Lower leg skin (tissue), 4 donors: ENCODE measurements around the gene JMJD7. TPM values are rescaled to one million over a fixed set of nuclear protein-coding genes. Genes with fewer than 3 reads are reported as not detected.

Experiments used
- DNase-seq, 2 donors: peaks; one replicate each; pipeline ENCODE4 v3.0.0-alpha.2; 2019; ENCODE audit warnings: low spot score in 2 of 2
- H3K4me3 ChIP-seq: fragments of 200-600 bp; sonication (generic); 2 replicates; pipeline ENCODE4 v1.5.1; 2017; ENCODE audit warnings: mild to moderate bottlenecking, low read depth; ENCODE audit not compliant: poor library complexity, severe bottlenecking
- POLR2A ChIP-seq, 2 donors: fragments of 450-650 bp; IDR thresholded peaks; one replicate each; pipeline ENCODE4 v1.6.1; 2016 to 2017; ENCODE audit warnings: antibody characterized with exemption in 2 of 2, mild to moderate bottlenecking in 1 of 2, moderate library complexity in 1 of 2
- WGBS, 2 donors: methylation state at CpG; one replicate each; pipeline ENCODE4 v1.1.5; 2018; 5-methylcytosine and 5-hydroxymethylcytosine counted together
- intact Hi-C: fragments of 100-400 bp; cut with DNase I; formaldehyde crosslinking; loops from one replicate; pipeline ENCODE4 v1.15.0; 2023; ENCODE audit warnings: low total_unique reads
- total RNA-seq, 4 donors: library from RNA; depleted of rRNA; stranded (reverse); fragments of >200 nt; gene quantifications; one replicate each; pipeline ENCODE4 v1.1.0, GENCODE V29; 2016
- TF ChIP-seq, protein P1 (sequence below), 3 donors: fragments of 450-650 bp; IDR thresholded peaks; one replicate each; pipeline ENCODE4 v1.5.1; 2016; ENCODE audit warnings: antibody characterized with exemption in 3 of 3, mild to moderate bottlenecking in 3 of 3, moderate library complexity in 2 of 3

Gene JMJD7
- total RNA-seq, 4 donors from 2014 or later: 40.7 to 61.6 (median 47.1) TPM

DNA sequence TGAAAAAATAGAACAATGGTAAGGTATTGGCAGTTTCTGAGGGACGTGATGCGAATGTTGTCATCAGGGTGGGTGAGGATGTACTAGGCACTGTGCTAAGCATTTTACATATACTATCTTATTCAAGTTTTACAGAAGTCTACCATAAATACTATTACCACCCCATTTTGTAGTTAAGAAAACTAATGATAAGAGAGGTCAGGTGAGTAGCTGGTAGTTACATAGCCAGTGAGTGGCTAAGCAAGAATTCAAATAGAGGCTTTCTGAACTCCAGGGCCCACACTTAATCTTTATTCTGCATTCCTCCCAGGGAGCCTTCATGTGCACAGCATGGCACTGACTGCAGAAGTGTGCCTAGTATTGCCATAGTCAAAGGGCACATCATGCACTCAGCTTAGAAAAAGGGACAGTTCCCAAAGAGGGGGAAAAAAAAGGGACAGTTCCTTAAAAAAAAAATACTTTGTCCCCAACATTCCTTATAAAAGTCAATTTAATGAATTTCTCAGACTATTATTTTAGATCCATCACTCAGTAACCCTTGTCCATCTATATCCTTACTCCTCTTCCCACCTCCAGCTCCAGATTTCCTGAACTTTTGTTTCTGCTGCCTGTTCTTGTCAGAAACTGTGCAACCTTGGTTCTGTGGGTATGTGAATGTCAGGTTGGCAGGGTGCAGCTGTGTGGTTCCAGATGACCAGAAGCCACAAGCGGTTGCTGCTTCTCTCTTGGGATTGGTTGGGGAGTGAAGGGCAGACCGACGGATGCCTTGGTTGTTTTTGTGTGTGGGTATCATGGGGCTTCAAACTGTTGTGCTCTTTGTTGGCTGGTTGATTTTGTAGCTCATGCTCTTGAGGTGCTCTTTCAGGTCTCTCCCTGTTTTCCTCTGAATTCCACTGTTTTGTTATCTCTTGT is 45.3 kb upstream of the JMJD7 start:
- H3K4me3 ChIP-seq: no peak overlapping the region
- TF ChIP-seq, protein P1, sequence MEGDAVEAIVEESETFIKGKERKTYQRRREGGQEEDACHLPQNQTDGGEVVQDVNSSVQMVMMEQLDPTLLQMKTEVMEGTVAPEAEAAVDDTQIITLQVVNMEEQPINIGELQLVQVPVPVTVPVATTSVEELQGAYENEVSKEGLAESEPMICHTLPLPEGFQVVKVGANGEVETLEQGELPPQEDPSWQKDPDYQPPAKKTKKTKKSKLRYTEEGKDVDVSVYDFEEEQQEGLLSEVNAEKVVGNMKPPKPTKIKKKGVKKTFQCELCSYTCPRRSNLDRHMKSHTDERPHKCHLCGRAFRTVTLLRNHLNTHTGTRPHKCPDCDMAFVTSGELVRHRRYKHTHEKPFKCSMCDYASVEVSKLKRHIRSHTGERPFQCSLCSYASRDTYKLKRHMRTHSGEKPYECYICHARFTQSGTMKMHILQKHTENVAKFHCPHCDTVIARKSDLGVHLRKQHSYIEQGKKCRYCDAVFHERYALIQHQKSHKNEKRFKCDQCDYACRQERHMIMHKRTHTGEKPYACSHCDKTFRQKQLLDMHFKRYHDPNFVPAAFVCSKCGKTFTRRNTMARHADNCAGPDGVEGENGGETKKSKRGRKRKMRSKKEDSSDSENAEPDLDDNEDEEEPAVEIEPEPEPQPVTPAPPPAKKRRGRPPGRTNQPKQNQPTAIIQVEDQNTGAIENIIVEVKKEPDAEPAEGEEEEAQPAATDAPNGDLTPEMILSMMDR (IDR thresholded peaks at IDR 0.05): no peak
- TF ChIP-seq POLR2A (IDR thresholded peaks at IDR 0.05): no peak
- no peak for DNase-seq
- 88% methylated on average over 5 of the region's 5 CpGs for WGBS, 2 donors
- intact Hi-C loops: no loop called here

DNA sequence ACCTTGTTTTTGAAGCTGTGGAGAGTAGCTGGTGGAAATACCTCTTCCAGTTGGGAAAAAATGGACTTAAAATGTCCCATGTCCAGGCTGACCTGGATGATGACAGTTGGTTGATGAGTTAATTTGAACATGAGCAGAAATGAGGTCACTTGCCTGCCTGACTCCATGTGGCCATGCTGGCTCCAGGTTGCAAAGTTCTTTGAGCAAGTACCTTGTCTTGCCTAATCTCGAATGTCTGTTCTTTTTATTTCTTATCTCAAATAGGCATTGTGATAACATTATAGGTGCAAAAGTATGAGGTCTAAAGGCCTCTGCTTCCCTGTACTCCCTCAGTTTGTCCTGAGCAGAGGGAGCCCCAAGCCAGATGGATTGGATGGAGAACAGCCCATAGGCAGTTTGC is 44.6 kb upstream of the JMJD7 start:
- WGBS, 2 donors: 46 to 60% methylated on average over 1 of the region's 1 CpG
- no peak overlapping the region for H3K4me3 ChIP-seq
- DNase-seq: no peak
- intact Hi-C loops: no loop called here
- no peak for TF ChIP-seq POLR2A (IDR thresholded peaks at IDR 0.05)
- TF ChIP-seq, protein P1 (IDR thresholded peaks at IDR 0.05): no peak

DNA sequence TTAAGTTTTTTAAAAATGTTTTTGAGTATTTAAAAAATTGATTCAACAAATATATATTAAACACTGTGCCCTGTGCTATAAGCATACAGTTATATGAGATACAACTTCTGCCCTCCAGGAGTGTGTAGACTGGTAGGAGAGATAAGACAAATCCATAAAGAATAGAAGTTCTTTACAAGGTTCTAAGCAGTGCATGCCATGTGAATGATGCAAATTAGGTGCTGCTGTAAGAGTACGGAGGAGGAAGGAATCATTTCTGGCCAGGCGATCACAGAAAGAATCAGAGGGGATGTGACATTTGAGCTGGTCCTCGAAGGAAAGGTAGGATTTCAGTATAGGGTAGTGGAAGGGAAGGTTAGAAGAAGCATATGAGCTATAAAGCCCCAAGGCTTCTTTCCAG is 39.6 kb upstream of the JMJD7 start:
- WGBS, 2 donors: 55 to 59% methylated on average over 3 of the region's 3 CpGs
- DNase-seq: no peak
- H3K4me3 ChIP-seq: no peak overlapping the region
- TF ChIP-seq POLR2A (IDR thresholded peaks at IDR 0.05): no peak
- TF ChIP-seq, protein P1 (IDR thresholded peaks at IDR 0.05): no peak
- intact Hi-C loops: no loop called here

DNA sequence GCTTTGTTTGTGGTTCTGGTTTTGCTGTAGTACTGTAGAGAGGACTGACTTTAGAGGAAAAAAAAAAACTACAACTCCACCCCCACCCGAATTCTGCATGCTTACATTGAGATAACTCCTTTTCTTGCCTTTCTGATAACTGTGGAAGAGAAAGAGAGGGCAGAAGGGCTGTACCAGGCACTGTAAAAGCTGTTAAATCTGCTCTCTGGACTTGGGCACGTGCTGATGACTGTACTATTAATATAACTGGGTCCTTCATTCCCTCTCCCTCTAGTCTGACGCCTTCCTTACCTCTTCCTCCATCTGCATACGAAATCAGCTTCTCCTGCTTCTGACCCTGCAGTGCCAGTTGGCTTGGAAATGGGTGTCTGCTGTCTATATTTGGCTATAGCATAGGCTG is 38.7 kb upstream of the JMJD7 start:
- intact Hi-C loops: no loop called here
- TF ChIP-seq POLR2A (IDR thresholded peaks at IDR 0.05): no peak
- TF ChIP-seq, protein P1 (IDR thresholded peaks at IDR 0.05): no peak
- no peak for DNase-seq
- no peak overlapping the region for H3K4me3 ChIP-seq
- WGBS, 2 donors: 47 to 54% methylated on average over 4 of the region's 4 CpGs

DNA sequence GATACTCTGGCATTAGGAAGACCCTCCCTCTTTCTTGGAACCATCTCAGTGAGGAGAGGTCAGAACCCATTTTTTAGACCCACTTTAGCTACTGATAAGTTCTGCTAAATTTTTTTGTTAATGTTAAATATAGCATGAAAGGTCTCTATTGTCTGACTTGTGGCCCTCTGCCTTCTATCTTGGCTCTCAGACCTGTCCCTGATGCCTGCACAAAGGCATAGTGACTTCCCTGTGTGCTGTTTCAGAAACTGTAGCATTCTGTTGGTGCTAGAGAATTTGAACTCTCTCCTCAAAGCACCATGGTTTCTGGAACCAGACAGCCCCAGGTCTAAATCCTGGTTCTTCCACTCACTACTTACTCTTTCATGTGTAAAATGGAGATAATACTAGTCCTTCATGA is 38.2 kb upstream of the JMJD7 start:
- intact Hi-C loops: no loop called here
- DNase-seq: no peak
- H3K4me3 ChIP-seq: no peak overlapping the region
- TF ChIP-seq, protein P1 (IDR thresholded peaks at IDR 0.05): no peak
- no peak for TF ChIP-seq POLR2A (IDR thresholded peaks at IDR 0.05)
